Fibroblast of villous mesenchyme (primary cell): ENCODE measurements around the gene GRIN2A. TPM values are rescaled to one million over a fixed set of nuclear protein-coding genes. Genes with fewer than 3 reads are reported as not detected.

Source experiments
- DNase-seq: peaks from one replicate; pipeline ENCODE4 v3.0.0-alpha.2; 2010; ENCODE audit warnings: low read depth
- H3K4me3 ChIP-seq: 2 replicates; pipeline ENCODE4 v1.5.1; 2011; ENCODE audit warnings: low read depth, mild to moderate bottlenecking, low read length
- total RNA-seq: library from RNA; depleted of rRNA; stranded (reverse); fragments of >200 nt; gene quantifications from 2 replicates; pipeline ENCODE4 v1.2.3, GENCODE V29; 2012
- TF ChIP-seq, protein P1 (sequence below): IDR thresholded peaks from 2 replicates; pipeline ENCODE4 v1.5.1; 2012; ENCODE audit warnings: low read depth, mild to moderate bottlenecking, low read length; ENCODE audit not compliant: insufficient read depth

The GRIN2A gene
- total RNA-seq, 1 donor = 1.3 TPM

DNA sequence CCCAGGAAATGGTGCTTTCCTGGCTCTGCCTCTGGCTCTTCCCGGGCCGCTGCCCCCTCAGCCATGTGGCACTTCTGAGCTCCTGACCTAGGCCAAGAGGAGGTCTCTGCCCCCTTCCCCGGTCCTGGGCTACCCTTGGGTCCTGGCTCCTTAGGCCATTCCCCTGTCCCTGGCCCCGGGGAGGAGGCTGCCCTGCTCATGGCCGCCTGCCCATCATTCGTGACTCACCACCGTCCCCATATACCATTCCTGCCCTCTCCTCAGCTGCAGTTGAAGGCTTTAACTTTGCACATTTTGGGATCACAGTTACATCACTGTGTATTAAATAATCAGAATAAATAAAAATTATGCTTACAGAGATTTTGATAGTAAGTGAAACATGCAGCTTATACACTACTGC is 69.0 kb downstream of the GRIN2A start:
- TF ChIP-seq, protein P1, sequence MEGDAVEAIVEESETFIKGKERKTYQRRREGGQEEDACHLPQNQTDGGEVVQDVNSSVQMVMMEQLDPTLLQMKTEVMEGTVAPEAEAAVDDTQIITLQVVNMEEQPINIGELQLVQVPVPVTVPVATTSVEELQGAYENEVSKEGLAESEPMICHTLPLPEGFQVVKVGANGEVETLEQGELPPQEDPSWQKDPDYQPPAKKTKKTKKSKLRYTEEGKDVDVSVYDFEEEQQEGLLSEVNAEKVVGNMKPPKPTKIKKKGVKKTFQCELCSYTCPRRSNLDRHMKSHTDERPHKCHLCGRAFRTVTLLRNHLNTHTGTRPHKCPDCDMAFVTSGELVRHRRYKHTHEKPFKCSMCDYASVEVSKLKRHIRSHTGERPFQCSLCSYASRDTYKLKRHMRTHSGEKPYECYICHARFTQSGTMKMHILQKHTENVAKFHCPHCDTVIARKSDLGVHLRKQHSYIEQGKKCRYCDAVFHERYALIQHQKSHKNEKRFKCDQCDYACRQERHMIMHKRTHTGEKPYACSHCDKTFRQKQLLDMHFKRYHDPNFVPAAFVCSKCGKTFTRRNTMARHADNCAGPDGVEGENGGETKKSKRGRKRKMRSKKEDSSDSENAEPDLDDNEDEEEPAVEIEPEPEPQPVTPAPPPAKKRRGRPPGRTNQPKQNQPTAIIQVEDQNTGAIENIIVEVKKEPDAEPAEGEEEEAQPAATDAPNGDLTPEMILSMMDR = no peak
- no peak overlapping the region for H3K4me3 ChIP-seq
- DNase-seq = no peak

DNA sequence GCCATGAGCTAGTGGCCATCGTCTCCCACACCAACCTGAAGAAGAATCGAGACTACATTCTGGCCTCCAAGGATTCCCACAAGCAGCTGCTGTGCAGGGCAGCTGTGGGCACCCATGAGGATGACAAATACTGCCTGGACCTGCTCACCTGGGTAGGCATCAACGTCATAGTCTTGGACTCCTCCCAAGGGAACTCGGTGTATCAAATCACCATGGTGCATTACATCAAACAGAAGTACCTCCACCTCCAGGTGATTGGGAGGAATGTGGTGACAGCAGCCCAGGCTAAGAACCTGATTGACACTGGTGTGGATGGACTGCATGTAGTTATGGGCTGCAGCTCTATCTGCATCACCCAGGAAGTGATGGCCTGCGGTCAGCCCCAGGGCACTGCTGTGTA is 70.2 kb downstream of the GRIN2A start:
- H3K4me3 ChIP-seq = no peak overlapping the region
- DNase-seq = no peak
- TF ChIP-seq, protein P1 = no peak

DNA sequence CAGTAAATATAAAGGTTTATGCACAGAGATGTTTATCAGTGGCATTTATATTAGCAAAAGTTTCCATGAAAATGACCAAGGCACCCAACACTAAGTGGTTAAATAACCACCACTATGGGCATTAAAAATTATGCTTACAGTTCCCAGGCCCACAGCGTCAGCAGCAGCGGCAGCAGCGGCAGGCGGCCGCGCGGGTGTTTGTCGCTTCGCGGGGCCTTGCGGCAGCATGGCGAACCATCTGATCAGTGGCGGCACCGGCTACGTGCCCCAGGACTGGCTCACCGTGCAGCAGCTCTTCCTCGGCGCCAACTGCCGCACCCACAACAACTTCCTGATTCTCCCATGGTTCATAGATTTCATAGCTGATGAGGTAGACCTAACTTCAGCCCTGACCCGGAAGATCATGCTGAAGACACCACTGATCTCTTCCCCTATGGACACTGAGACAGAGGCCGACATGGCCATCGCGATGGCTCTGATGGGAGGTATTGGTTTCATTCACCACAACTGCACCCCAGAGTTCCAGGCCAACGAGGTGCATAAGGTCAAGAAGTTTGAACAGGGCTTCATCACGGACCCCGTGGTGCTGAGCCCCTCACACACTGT is 71.0 kb downstream of the GRIN2A start:
- no peak overlapping the region for H3K4me3 ChIP-seq
- no peak for DNase-seq
- TF ChIP-seq, protein P1 = no peak

DNA sequence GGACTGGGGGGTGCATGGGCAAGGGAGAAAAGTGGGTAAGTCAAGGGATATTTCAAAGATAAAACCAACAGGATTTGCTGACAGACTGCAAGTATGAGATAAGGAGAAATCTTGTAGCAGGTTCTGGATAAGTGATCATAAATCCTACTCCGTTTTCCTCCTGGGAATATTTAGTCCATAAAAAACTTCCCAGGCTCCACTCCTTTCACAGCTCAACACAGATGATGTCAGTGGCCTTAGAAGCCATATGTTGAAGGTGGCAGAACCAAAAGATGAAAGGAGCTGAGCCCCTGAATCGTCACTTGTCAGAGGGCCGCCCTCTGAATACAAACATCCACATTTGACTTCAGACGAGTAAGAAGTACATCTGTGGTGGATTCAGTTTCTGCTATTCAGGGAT is 71.7 kb downstream of the GRIN2A start:
- no peak for DNase-seq
- H3K4me3 ChIP-seq = no peak overlapping the region
- TF ChIP-seq, protein P1 = no peak

DNA sequence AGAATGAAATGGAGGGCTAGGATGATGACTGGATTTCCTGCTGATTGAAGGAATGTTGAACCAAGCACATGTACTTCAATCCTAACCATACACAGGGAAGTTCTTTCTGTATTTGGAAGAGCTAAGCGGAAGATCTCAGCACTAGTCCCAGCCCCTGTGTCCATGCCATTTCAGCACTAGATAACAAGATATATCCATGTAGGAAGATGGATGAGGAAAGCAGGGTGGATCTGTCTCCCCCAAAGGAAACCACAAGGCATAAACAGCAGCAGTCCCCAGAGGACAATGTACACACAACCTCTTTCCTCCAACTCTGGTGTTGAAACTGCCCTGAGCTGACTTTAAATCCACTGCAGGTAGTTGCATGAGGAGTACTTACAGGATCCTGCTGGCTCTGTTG is 75.1 kb downstream of the GRIN2A start:
- H3K4me3 ChIP-seq = no peak overlapping the region
- no peak for DNase-seq
- TF ChIP-seq, protein P1 = no peak

DNA sequence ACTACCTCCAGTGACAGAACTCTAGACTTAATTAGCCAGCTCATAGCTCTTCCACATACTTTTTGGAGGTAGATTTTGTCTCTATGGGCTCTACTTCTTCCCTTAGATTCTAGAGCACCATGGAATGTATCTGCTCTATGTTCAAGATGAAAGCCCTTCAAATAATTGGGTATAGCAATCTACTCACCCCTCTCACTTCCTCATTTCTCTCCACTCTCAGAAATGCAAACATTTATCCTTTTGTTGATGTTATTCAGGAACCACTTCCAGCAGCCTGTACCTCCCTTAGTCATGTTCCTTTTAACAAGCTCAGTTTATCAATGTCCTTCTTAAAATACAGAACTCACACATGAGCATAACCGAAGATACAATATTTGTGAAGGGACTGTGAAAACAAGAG is 78.5 kb downstream of the GRIN2A start:
- TF ChIP-seq, protein P1 = no peak
- DNase-seq = peak; percentile 27

DNA sequence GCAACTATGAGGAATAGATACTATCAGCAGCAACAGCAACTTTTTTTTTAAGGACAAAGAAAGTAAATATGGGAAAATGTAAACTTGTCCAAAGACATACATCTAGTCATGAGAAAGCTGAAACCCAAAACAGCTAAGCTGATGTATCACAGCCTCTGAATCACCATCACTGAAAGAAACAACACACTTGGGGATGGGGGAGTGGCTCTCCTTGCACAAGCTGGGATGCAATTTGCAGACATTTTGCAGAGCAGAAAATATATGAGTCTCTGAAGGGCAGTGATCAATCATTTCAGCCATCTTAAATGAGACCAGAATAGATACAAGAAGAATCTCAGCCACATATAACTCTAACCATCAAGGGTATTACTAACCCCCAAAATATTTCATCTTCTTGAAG is 79.1 kb downstream of the GRIN2A start:
- peak; percentile 56 for DNase-seq

More for the DNA sequence above, 78.5 kb downstream of the GRIN2A start:
- H3K4me3 ChIP-seq = no peak overlapping the region

More for the DNA sequence above, 79.1 kb downstream of the GRIN2A start:
- TF ChIP-seq, protein P1 = no peak
- H3K4me3 ChIP-seq = no peak overlapping the region
